ENCODE measurements around the gene GPBP1. TPM values are rescaled to one million over a fixed set of nuclear protein-coding genes. Genes with fewer than 3 reads are reported as not detected.

Gene GPBP1
- polyA plus RNA-seq, 3 donors = 23.2 to 43.7 (median 30.9) TPM

DNA sequence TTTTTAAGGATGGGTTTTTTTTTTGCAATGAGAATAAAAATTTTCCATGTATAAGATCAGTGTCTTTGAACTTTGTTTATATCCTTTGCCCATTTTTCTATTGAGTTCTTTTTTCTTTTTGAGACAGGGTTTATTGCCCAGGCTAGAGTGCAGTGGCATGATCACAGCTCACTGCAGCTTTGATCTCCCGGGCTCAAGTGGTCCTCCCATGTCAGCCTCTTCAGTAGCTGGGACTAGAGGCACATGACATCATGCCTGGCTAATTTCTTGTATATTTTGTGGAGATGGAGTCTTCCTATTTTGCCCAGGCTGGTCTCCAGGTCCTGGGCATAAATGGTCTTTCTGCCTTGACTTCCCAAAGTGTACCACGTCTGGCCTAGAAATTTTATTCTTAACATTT, 21.2 kb downstream of the GPBP1 start:
- no peak overlapping the region for H2AFZ ChIP-seq (ENCODE audit: insufficient read depth, low read depth, low read length, poor library complexity, severe bottlenecking)
- H3K36me3 ChIP-seq (replicated peaks in 1 of 2; ENCODE audit: control insufficient read depth in 1 of 2, insufficient read depth in 2 of 2, low read length in 2 of 2) = peaks cover 23 to 76% of the 10 kb centered on the region in 2 donors
- peaks cover 100% of the 10 kb centered on the region for H3K79me2 ChIP-seq (ENCODE audit: insufficient read depth, low read length)
- peak overlapping the region in 4 of 7 donors; percentile 3 to 73 (median 32) for H3K27ac Mint-ChIP-seq
- intact Hi-C loops (cut with micrococcal nuclease) = no loop called here
- TF ChIP-seq, protein P1, sequence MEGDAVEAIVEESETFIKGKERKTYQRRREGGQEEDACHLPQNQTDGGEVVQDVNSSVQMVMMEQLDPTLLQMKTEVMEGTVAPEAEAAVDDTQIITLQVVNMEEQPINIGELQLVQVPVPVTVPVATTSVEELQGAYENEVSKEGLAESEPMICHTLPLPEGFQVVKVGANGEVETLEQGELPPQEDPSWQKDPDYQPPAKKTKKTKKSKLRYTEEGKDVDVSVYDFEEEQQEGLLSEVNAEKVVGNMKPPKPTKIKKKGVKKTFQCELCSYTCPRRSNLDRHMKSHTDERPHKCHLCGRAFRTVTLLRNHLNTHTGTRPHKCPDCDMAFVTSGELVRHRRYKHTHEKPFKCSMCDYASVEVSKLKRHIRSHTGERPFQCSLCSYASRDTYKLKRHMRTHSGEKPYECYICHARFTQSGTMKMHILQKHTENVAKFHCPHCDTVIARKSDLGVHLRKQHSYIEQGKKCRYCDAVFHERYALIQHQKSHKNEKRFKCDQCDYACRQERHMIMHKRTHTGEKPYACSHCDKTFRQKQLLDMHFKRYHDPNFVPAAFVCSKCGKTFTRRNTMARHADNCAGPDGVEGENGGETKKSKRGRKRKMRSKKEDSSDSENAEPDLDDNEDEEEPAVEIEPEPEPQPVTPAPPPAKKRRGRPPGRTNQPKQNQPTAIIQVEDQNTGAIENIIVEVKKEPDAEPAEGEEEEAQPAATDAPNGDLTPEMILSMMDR (IDR thresholded peaks at IDR 0.05) = no peak
- H3K4me1 ChIP-seq (ENCODE audit: control insufficient read depth in 1 of 2, insufficient read depth in 2 of 2, low read length in 2 of 2) = peaks cover 10 to 14% of the 10 kb centered on the region in 2 donors
- peaks cover 11% of the 10 kb centered on the region for H3K4me1 Mint-ChIP-seq
- no peak overlapping the region for H3K4me3 Mint-ChIP-seq
- no peak for DNase-seq
- no peaks in the 10 kb centered on the region for H3K27me3 Mint-ChIP-seq (ENCODE audit: low read depth in 3 of 3)
- no peaks in the 10 kb centered on the region for H3K9me3 Mint-ChIP-seq
- no peak overlapping the region for H3K9ac ChIP-seq (ENCODE audit: insufficient read depth, low read length, poor library complexity, severe bottlenecking)
- no peak overlapping the region for H3K4me3 ChIP-seq (replicated peaks in 1 of 3; ENCODE audit: low read depth in 2 of 3, low read length in 3 of 3)
- H3K36me3 Mint-ChIP-seq = peaks cover 37 to 63% of the 10 kb centered on the region in 2 donors
- no peaks in the 10 kb centered on the region for H3K9me3 ChIP-seq (replicated peaks in 1 of 2; ENCODE audit: control insufficient read depth in 1 of 2, insufficient read depth in 1 of 2, low read length in 2 of 2)
- H3K27me3 ChIP-seq (ENCODE audit: control insufficient read depth in 2 of 2, insufficient read depth in 2 of 2, low read length in 2 of 2) = no peaks in the 10 kb centered on the region
- H4K20me1 ChIP-seq (ENCODE audit: insufficient read depth, low read length) = peaks cover 100% of the 10 kb centered on the region
- H3K4me2 ChIP-seq (replicated peaks; ENCODE audit: extremely low read depth, low read length, poor library complexity, severe bottlenecking) = no peak overlapping the region
- WGBS (ENCODE audit: insufficient coverage) = 100% methylated on average over 1 of the region's 2 CpGs
- no peak overlapping the region for H3K27ac ChIP-seq (ENCODE audit: low read depth in 1 of 2, low read length in 2 of 2)

DNA sequence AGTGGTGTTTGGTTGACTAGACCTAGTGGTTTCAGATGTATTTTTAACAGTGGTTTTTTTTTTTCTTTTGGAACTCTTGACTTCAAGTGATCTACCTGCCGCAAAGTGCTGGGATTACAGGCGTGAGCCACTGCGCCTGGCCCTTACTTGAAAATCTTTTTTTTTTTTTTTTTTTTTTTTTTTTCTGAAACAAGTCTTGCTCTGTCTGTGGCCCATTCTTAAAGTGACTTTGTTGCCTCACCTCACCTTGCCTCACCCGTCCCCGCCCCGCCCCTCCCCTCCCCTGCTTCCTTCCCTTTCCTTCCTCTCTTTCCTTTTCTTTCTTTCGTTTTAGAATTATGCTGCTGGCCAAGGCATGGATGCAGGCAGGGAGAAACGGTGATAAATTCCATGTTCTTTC, 26.0 kb downstream of the GPBP1 start:
- Mint-ChIP-seq H3K4me1 (peaks cover 21% of the 10 kb centered on the region), H3K27me3 (ENCODE audit: low read depth in 3 of 3) (no peaks in the 10 kb centered on the region), H3K27ac (peak overlapping the region; percentile 71 to 86 (median 82)), H3K4me3 (peak overlapping the region; percentile 24 to 65), H3K9me3 (no peaks in the 10 kb centered on the region), H3K36me3 (peaks cover 21 to 29% of the 10 kb centered on the region in 2 donors)
- Histone ChIP-seq H3K4me2 (replicated peaks; ENCODE audit: extremely low read depth, low read length, poor library complexity, severe bottlenecking) (peak overlapping the region; percentile 58), H2AFZ (ENCODE audit: insufficient read depth, low read depth, low read length, poor library complexity, severe bottlenecking) (no peak overlapping the region), H3K36me3 (replicated peaks in 1 of 2; ENCODE audit: control insufficient read depth in 1 of 2, insufficient read depth in 2 of 2, low read length in 2 of 2) (peaks cover 4 to 38% of the 10 kb centered on the region in 2 donors), H4K20me1 (ENCODE audit: insufficient read depth, low read length) (peaks cover 100% of the 10 kb centered on the region), H3K9ac (ENCODE audit: insufficient read depth, low read length, poor library complexity, severe bottlenecking) (peak overlapping the region; percentile 21), H3K79me2 (ENCODE audit: insufficient read depth, low read length) (peaks cover 100% of the 10 kb centered on the region), H3K27me3 (ENCODE audit: control insufficient read depth in 2 of 2, insufficient read depth in 2 of 2, low read length in 2 of 2) (no peaks in the 10 kb centered on the region), H3K4me1 (ENCODE audit: control insufficient read depth in 1 of 2, insufficient read depth in 2 of 2, low read length in 2 of 2) (peaks cover 18 to 19% of the 10 kb centered on the region in 2 donors), H3K4me3 (replicated peaks in 1 of 3; ENCODE audit: low read depth in 2 of 3, low read length in 3 of 3) (peak overlapping the region in 1 of 3 experiments; percentile 48), H3K27ac (ENCODE audit: low read depth in 1 of 2, low read length in 2 of 2) (peak overlapping the region; percentile 33 to 58), H3K9me3 (replicated peaks in 1 of 2; ENCODE audit: control insufficient read depth in 1 of 2, insufficient read depth in 1 of 2, low read length in 2 of 2) (no peaks in the 10 kb centered on the region)
- no CpG with 5 or more reads among the region's 8 CpGs for WGBS (ENCODE audit: insufficient coverage)
- intact Hi-C loops (cut with micrococcal nuclease) = no loop called here
- TF ChIP-seq, protein P1 (IDR thresholded peaks at IDR 0.05) = no peak
- DNase-seq = peak; percentile 27 to 64 (median 30)

Measured in CD14-positive monocyte (primary cell).